ENCODE results near the gene OR4K13. TPM values are rescaled to one million over a fixed set of nuclear protein-coding genes. Genes with fewer than 3 reads are reported as not detected.

OR4K13 gene
- not detected for total RNA-seq

- H3K36me3 ChIP-seq, result no peaks in the 10 kb centered on the region
- TF ChIP-seq POLR2AphosphoS5 (IDR thresholded peaks at IDR 0.05) (no peak), POLR2A (IDR thresholded peaks at IDR 0.05) (no peak), CTCF (IDR thresholded peaks at IDR 0.05) (no peak), EP300 (IDR thresholded peaks at IDR 0.05; ENCODE audit: low read depth) (no peak)
- DNase-seq, result no peak
- H3K4me1 ChIP-seq, result no peaks in the 10 kb centered on the region
- H3K27ac ChIP-seq, result no peak within 1 kb of the TSS
- no peaks in the 10 kb centered on the region for H3K27me3 ChIP-seq
- intact Hi-C loops (cut with DNase I; ENCODE audit: low total_unique reads) (no loop called here), in situ Hi-C loops (cut with MboI; ENCODE audit: low pct_ligation_motif_present in 1 of 4, low pct_unique_long_range_greater_than_20kb in 1 of 4, low sequenced_read_pairs in 3 of 4) (no loop called here)
- WGBS, 2 donors (ENCODE audit: low coverage in 1 of 2), result 89 to 95% methylated on average over 4 of the region's 4 CpGs
- H3K4me3 ChIP-seq, result no peak within 1 kb of the TSS
- H3K9me3 ChIP-seq, result peaks cover 0 to under 1% of the 10 kb centered on the region in 2 donors
Measured at GRCh38 chr14:20035938-20036337, at the start of gene OR4K13. OR4K13 (minus strand) TSS chr14:20036038; CDS start chr14:20034758, 1,280 bp downstream.

GRCh38 chr14:20059745-20060144, 23.9 kb upstream of the OR4K13 start, which contains the start of gene OR4L1:
OR4L1 (plus strand) TSS chr14:20060045; CDS start chr14:20060045, 0 bp downstream.
- in situ Hi-C loops (cut with MboI; ENCODE audit: low pct_ligation_motif_present in 1 of 4, low pct_unique_long_range_greater_than_20kb in 1 of 4, low sequenced_read_pairs in 3 of 4), result no loop called here
- H3K36me3 ChIP-seq, result no peaks in the 10 kb centered on the region
- WGBS, 2 donors (ENCODE audit: low coverage in 1 of 2), result 59 to 75% methylated on average over 2 of the region's 2 CpGs
- H3K4me1 ChIP-seq, result no peaks in the 10 kb centered on the region
- H3K9me3 ChIP-seq, result no peaks in the 10 kb centered on the region
- DNase-seq, result no peak
- intact Hi-C loops (cut with DNase I; ENCODE audit: low total_unique reads), result no loop called here
- TF ChIP-seq POLR2A (IDR thresholded peaks at IDR 0.05) (no peak), EP300 (IDR thresholded peaks at IDR 0.05; ENCODE audit: low read depth) (no peak), CTCF (IDR thresholded peaks at IDR 0.05) (no peak), POLR2AphosphoS5 (IDR thresholded peaks at IDR 0.05) (no peak)
- no peak within 1 kb of the TSS for H3K4me3 ChIP-seq
- H3K27me3 ChIP-seq, result no peaks in the 10 kb centered on the region
- H3K27ac ChIP-seq, result no peak within 1 kb of the TSS

GRCh38 chr14:20048202-20048601, 12.4 kb upstream of the OR4K13 start:
- intact Hi-C loops (cut with DNase I; ENCODE audit: low total_unique reads), result no loop called here
- H3K36me3 ChIP-seq, result no peaks in the 10 kb centered on the region
- DNase-seq, result no peak
- H3K27ac ChIP-seq, result no peak overlapping the region
- 33 to 77% methylated on average over 1 of the region's 1 CpG for whole genome bisulfite sequencing, 2 donors (ENCODE audit: low coverage in 1 of 2)
- H3K4me1 ChIP-seq, result no peaks in the 10 kb centered on the region
- in situ Hi-C loops (cut with MboI; ENCODE audit: low pct_ligation_motif_present in 1 of 4, low pct_unique_long_range_greater_than_20kb in 1 of 4, low sequenced_read_pairs in 3 of 4), result no loop called here
- H3K4me3 ChIP-seq, result no peak overlapping the region
- no peaks in the 10 kb centered on the region for H3K9me3 ChIP-seq
- no peaks in the 10 kb centered on the region for H3K27me3 ChIP-seq
- TF ChIP-seq POLR2AphosphoS5 (IDR thresholded peaks at IDR 0.05), result no peak
- no peak for TF ChIP-seq CTCF (IDR thresholded peaks at IDR 0.05)
- TF ChIP-seq EP300 (IDR thresholded peaks at IDR 0.05; ENCODE audit: low read depth), result no peak
- TF ChIP-seq POLR2A (IDR thresholded peaks at IDR 0.05), result no peak

GRCh38 chr14:20044243-20044642, 8.4 kb upstream of the OR4K13 start:
- 71 to 80% methylated on average over 3 to 5 of the region's 5 CpGs for WGBS, 2 donors (ENCODE audit: low coverage in 1 of 2)
- H3K27ac ChIP-seq, result no peak overlapping the region
- H3K27me3 ChIP-seq, result no peaks in the 10 kb centered on the region
- no peaks in the 10 kb centered on the region for H3K9me3 ChIP-seq
- H3K4me3 ChIP-seq, result no peak overlapping the region
- in situ Hi-C loops (cut with MboI; ENCODE audit: low pct_ligation_motif_present in 1 of 4, low pct_unique_long_range_greater_than_20kb in 1 of 4, low sequenced_read_pairs in 3 of 4) (no loop called here), intact Hi-C loops (cut with DNase I; ENCODE audit: low total_unique reads) (no loop called here)
- DNase-seq, result no peak
- no peaks in the 10 kb centered on the region for H3K36me3 ChIP-seq
- TF ChIP-seq CTCF (IDR thresholded peaks at IDR 0.05), result no peak
- TF ChIP-seq POLR2AphosphoS5 (IDR thresholded peaks at IDR 0.05), result no peak
- no peak for TF ChIP-seq EP300 (IDR thresholded peaks at IDR 0.05; ENCODE audit: low read depth)
- no peak for TF ChIP-seq POLR2A (IDR thresholded peaks at IDR 0.05)
- no peaks in the 10 kb centered on the region for H3K4me1 ChIP-seq

Measured in transverse colon (tissue), 4 donors.